Breast epithelium (tissue), 3 donors: ENCODE data around the gene OLIG3.

Source experiments
- CTCF ChIP-seq, 3 donors: fragments of 450-650 bp; IDR thresholded peaks; one replicate each; pipeline ENCODE4 v1.5.1; 2016 to 2017; ENCODE audit warnings: antibody characterized with exemption in 3 of 3, mild to moderate bottlenecking in 3 of 3, moderate library complexity in 3 of 3
- POLR2A ChIP-seq: fragments of 450-650 bp; IDR thresholded peaks from one replicate; pipeline ENCODE4 v1.6.1; 2016; ENCODE audit warnings: antibody characterized with exemption, mild to moderate bottlenecking, moderate library complexity
- POLR2AphosphoS5 ChIP-seq, 3 donors: sonication (generic); formaldehyde crosslinking; IDR thresholded peaks; one replicate each; pipeline ENCODE4 v1.6.1; 2017; ENCODE audit warnings: antibody characterized with exemption in 3 of 3

- no peak for TF ChIP-seq CTCF (IDR thresholded peaks at IDR 0.05)
- no peak for TF ChIP-seq POLR2AphosphoS5 (IDR thresholded peaks at IDR 0.05)
- no peak for TF ChIP-seq POLR2A
These were observed 28.1 kb upstream of the OLIG3 start for GRCh38 chr6:137522198-137522798.
